D341Med (cell line): Measurements from ENCODE around the gene TYK2.
"Not testable (repeated sequence)": the region's sequence is repeated elsewhere in the genome, so short reads cannot be mapped to it uniquely, and the experiment has no call there.

Experiments used
- DNase-seq: peaks from one replicate; pipeline ENCODE4 v3.0.0; 2012; ENCODE audit warnings: low spot score

The TYK2 gene

DNA sequence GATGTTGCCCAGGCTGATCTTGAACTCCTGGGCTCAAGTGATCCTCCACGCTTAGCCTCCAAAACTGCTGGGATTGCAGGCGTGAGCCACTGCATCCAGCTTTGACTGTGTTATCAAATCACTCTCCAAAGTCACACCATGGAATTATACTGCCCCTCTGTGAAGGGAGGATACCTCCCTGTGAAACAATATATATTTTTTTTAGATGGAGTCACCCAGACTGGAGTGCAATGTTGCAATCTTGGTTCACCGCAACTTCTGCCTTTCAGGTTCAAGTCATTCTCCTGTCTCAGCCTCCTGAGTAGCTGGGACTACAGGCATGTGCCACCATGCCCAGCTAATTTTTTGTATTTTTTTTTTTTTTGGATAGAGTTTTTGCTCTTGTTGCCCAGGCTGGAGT, 7.7 kb downstream of the TYK2 start:
- DNase-seq, result no peak

DNA sequence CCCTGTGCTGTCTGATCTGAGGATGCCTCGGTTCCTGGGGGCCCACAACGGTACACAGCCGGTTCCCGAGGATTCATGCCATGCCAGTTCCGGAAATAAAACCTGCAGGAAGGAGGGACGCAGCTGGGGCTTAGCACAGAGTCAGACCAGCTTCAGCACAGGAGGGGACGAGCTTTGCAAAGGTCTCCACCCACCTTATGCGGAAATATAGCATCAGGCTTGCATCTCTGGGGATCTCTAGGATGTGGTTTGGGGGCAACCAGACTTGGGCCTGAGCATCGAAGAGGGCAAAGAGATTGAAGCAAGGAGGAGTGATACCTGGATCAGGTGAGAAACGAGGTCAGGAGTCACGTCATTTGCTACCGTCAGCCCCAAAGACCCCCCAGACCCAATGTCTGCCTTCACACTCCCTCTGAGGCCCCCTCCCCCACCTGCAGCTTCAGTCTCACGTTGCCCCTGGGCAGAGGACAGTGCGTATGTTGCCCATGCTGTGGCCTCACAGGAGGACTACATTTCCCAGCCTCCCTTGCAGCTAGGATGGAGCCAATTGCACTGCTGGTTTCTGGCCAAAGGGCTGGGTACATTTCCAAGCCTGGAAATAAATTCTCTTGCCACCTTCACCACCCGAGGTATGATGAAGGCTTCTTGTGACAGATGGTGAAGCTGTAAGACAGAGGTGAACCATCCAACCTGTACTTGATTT, 12.1 kb downstream of the TYK2 start:
- peak; percentile 48 for DNase-seq

- not testable (repeated sequence) for DNase-seq
These were observed 13.3 kb downstream of the TYK2 start for GRCh38 chr19:10366950-10367512.

DNA sequence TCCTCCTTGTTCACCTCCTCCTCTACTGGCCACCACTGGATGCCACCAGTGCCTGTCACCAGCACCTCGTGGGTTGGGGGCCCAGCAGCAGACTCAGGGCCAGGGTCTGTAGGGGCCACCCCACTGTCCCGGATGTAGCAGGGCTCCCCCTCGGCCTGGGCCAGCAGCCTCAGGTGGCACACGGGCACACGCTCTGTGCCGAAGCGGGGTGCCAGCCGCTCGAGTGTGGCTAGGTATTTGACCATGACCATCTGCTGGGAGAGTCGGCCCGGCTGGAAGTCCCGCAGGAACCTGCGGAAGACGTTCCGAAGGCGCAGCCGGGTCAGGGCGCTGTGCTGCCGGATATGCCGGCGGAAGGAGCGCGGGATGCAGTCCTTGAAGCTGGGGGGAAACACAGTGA, 14.9 kb downstream of the TYK2 start:
- DNase-seq, result no peak

GRCh38 chr19:10364644-10365043, 15.7 kb downstream of the TYK2 start:
- DNase-seq, result no peak

GRCh38 chr19:10363789-10364281, 16.5 kb downstream of the TYK2 start:
- DNase-seq, result no peak

DNA sequence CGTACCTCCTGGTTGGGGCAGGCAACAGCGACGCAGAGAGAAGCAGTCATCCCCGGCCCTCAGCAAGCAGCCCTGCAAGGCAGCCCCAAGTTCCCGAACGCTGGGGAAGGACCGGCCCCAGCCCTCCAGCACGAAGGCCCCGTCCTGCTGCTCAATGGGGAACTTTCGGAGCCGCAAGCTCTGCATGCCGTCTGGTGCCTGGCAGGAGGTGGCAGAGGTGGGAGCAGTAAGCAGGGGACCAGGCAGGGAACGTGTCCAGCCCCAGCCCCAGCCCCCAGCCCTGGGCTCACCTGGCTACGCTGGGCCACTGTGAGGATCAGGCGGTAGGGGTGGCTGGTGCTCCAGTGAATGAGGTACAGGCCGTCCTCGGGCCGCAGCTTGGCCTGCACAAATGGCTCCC, 18.1 kb downstream of the TYK2 start:
- DNase-seq, result no peak

DNA sequence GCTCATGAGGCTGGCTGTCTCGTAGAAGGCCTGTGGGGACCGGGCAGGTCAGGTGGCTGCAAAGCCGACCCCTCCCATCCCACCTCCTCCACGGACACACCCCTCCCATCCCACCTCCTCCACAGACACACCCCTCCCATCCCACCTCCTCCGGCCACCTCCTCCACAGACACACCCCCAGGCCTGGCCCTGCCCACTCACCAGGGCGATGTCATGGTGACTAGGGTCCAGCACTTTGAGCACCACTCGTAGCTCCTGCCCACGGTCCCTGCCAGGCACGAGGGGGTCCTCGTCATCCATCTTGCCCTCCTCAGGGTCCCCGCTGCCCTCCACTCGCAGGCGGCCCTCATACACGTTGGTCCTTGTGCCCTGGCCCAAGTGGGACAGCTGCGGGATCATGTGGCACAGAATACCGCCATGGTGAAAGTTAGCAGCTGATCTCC, 18.8 kb downstream of the TYK2 start:
- DNase-seq, result no peak

DNA sequence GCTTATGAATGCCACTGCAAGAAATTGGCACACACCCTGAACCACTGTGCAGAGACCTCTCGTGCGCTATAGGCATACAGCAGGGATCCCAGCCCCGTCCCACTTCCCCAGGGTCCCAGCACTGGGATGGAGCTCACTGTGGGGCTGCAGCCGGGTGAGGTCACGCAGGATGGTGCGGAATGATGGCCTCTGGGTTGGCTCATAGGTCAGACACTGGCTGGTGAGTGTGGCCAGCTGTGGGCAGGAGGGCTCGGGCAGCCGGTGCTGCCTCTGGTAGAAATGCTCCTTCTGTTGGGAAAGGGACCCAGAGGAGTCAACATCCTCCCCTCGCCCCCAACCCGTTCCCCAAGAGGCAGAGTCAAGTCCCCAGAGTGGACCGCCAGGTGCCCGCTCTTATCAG, 23.9 kb downstream of the TYK2 start:
- no peak for DNase-seq

DNA sequence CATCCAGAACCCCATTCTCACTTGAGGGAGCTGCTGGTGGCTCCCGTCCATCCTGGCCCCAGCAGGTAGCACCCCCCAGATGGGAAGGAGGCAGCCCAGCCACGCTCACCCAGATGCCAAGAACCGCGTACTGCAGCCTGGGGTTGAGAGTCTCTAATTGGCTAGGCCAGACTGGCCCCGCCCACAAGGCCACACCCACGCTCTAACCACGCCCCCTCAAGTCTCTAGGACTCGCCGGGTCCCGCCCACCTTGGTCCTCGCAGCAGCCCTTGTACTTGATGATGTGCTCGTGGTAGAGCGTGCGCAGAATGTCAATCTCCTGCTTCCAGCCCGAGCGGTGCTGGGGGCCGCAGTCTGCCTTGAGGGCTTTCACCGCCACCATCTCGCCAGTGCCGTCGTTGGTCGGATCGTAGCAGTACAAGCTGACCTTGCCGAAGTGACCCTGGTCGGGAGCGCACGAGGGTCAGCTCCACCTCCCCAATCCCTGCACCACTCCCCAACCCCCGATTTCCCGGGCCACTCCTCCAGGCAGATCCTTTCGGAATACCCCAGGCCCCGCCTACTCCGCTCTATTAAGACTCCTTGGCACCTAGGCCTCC, 26.5 kb downstream of the TYK2 start:
- no peak for DNase-seq

- no peak for DNase-seq
These were observed 27.4 kb downstream of the TYK2 start for GRCh38 chr19:10352764-10353671.

- DNase-seq, result no peak
These were observed 33.9 kb downstream of the TYK2 start for GRCh38 chr19:10346509-10346908.

DNA sequence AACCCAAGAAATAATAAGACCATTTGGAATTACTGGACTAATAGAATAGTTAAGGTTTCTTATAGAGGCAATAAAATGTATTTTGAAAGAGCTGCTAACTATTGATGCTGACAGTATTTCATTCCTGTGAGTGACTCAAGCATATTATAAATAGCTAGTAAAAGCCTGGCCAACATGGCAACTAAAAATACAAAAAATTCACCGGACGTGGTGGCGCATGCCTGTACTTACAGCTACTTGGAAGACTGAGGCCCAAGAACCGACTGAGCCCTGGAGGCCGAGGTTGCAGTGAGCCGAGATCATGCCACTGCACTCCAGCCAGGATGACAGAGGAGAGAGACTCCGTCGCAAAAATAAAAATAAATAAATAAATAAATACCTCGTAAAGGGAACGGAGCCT, 35.6 kb downstream of the TYK2 start:
- DNase-seq, result no peak

DNA sequence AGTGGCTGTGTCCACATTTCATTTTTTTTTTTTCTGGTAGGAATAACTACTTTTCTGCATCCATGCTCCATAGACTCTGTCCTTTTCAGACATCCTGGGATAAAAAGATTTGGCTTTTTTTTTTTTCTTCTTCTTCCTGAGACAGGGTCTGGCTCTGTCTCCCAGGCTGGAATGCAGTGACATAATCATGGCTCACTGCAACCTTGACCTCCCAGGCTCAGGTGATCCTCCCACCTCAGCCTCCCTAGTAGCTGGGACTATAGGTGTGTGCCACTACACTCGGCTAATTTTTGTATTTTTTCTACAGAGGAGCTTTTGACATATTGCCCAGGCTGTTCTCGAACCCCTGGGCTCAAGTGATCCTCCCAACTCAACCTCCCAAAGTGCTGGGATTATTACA, 36.9 kb downstream of the TYK2 start:
- DNase-seq, result no peak

GRCh38 chr19:10339977-10340376, 40.4 kb downstream of the TYK2 start:
- no peak for DNase-seq

- no peak for DNase-seq
These were observed 40.9 kb downstream of the TYK2 start, which contains the start of gene ICAM3 for GRCh38 chr19:10339380-10339960. Gene ICAM3 (minus strand): TSS chr19:10339624. CDS start chr19:10339614, 10 bp downstream.

DNA sequence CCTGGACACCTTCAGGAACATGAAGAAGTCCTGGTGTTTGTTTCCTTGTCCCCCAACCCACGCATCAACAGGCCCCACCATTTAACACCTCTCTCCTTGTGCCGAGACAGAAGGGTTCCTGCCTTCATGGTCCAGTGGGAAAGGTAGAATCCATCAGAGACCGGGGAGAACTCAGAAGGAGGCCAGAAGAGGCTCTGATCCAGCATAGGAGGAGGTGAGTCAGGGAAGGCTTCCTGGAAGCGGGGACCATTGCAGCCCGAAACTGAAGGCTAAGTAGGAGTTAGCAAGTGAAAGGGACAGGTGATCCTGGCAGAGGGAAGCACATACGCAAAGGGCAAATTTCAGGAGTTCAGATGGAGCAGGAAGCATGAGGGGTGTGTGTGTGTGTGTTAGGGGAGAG, 41.4 kb downstream of the TYK2 start:
- no peak for DNase-seq

GRCh38 chr19:10336725-10337124, 43.6 kb downstream of the TYK2 start:
- DNase-seq, result not testable (repeated sequence)

DNA sequence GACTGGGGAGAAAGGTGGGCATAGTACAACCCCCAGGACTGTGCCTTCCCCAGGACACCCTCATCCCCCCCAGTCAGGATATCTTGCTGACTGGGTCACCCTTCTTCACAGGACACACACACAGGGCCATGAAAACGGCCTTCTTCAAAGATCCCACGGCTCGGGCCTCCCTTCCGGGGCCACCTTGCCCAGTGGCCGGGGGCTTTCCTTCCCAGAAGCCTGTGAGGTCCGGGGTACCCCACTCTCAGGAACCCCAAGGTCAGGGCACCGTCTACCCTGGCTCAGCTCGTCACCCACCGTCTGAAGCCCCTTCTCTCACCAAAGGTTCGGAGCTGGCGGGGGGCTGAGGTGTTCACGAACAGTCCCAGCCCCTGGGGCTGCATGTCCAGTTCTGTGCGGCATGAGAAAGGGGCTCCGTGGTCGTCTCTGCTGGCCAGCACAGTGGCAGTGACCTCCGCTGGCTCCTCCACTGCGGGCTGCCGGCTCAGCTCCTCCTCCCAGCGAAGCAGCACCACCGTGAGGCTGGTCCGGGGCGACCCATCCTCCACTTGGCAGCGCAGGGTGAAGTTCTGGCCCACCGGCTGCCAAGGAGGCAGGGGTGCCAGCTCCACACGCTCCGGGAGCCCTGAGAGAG, 44.9 kb downstream of the TYK2 start:
- no peak for DNase-seq

- peak; percentile 91 for DNase-seq
These were observed 45.6 kb downstream of the TYK2 start for GRCh38 chr19:10334588-10335351.
